GM18873 (cell line): ENCODE data around the gene HES4.
"Not testable (repeated sequence)": the region's sequence is repeated elsewhere in the genome, so short reads cannot be mapped to it uniquely, and the experiment has no call there.

Experiments
- ATAC-seq: cut with Tn5 transposase; IDR thresholded peaks from one replicate; pipeline ENCODE4 v1.9.1; 2021; ENCODE audit warnings: mild to moderate bottlenecking, moderate library complexity, moderate number of reproducible peaks; ENCODE audit not compliant: unreplicated experiment, low FRiP score

Gene HES4

GRCh38 chr1:981491-981954 is 18.4 kb downstream of the HES4 start:
- no peak for ATAC-seq

GRCh38 chr1:980602-981395 is 19.1 kb downstream of the HES4 start:
- ATAC-seq: no peak

- no peak for ATAC-seq
Measured at GRCh38 chr1:980137-980571, 19.7 kb downstream of the HES4 start.

DNA sequence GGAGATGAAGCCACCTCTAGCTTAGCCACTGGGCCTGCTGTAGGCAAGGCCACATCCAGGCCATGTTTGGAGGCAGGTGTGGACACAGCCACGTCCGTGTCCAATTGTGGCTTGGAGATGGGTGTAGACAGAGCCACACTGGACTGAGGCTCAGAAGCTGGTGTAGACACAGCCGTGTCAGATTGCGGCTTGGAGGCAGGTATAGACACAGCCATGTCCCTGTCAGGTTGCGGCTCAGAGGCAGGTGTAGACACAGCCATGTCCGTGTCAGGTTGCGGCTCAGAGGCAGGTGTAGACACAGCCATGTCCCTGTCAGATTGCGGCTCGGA is 20.2 kb downstream of the HES4 start:
- ATAC-seq: no peak

GRCh38 chr1:978835-979743 is 20.8 kb downstream of the HES4 start:
- no peak for ATAC-seq

- no peak for ATAC-seq
Measured at GRCh38 chr1:978069-978834, 21.6 kb downstream of the HES4 start.

GRCh38 chr1:976791-977190 is 23.1 kb downstream of the HES4 start:
- ATAC-seq: not testable (repeated sequence)

- no peak for ATAC-seq
Measured at GRCh38 chr1:975896-976683, 23.8 kb downstream of the HES4 start.

GRCh38 chr1:975365-975764 is 24.5 kb downstream of the HES4 start:
- ATAC-seq: no peak

GRCh38 chr1:974687-975328 is 25.1 kb downstream of the HES4 start:
- ATAC-seq: no peak

DNA sequence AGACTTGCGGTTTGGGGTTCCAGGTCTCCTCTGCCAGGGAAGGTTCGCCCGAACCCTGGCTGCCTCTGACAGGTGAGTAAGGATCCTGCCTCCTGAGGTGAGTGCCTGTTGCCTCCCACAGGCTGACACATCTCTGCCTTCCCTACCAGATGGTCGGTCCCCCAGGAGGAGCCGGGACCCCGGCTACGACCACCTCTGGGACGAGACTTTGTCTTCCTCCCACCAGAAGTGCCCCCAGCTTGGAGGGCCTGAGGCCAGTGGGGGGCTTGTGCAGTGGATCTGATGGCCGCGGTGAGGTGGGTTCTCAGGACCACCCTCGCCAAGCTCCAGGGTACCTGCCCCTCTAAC is 25.6 kb downstream of the HES4 start:
- ATAC-seq: no peak

DNA sequence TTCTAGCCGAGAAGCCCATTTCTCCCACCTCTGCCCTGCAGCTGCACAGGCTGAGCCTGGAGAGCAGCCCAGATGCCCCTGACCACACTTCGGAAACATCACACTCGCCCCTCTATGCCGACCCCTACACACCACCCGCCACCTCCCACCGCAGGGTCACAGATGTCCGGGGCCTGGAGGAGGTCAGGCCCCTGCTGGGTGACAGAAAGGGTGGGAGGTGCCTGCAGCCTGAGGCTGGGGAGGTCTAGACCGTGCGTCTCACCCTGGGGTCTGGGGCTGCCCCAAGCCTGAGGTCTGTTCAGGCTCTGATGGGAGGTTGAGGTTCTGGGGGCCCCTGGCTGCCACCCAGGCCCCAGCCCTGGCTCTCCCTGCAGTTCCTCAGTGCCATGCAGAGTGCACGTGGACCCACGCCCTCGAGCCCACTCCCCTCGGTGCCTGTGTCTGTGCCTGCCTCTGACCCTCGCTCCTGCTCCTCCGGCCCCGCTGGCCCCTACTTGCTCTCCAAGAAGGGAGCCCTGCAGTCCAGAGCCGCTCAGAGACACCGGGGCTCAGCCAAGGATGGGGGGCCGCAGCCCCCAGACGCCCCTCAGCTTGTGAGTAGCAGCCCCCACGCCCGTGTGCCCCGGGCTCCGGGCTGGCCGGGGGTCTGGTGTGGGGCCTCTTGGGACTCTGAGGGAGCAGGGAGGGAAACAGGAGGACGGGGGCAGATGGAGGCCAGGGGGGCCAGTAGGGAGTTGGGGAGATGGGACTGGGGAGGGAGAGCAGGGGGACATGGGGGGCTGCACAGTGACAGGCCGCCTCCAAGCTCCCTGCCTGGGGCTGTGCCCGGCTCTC is 26.2 kb downstream of the HES4 start:
- ATAC-seq: no peak

GRCh38 chr1:972726-973458 is 27.0 kb downstream of the HES4 start:
- no peak for ATAC-seq

DNA sequence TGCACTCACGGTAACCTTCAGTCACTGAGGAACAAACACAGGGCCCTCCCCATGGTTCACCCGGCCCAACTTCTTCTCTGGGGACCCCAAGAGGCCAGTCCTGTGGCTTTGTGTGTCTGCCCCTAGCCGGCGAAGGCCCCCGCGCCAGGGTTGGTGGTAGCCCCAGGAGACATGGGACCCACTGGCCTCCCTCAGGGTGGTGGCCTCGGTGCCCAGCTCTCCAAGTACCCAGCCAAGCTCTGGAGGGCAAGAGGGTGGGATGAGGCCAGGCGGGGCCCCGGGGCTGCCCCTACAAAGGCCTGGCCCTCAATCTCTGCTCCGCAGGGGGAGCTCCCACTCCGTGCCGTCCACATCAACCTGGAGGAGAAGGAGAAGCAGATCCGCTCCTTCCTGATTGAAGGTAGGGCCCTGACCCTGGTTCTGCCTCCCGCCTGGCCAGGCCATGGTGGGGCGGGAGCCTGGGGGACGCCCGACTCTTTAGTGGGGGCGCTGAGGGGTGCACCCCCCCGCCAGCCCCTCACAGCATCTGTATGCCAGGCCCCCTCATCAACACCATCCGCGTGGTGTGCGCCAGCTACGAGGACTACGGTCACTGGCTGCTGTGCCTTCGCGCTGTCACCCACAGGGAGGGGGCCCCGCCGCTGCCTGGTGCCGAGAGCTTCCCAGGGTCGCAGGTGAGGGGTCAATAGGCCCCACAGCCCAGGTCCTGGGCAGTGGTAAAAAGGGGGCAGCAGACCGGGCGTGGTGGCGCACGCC is 28.0 kb downstream of the HES4 start:
- no peak for ATAC-seq

DNA sequence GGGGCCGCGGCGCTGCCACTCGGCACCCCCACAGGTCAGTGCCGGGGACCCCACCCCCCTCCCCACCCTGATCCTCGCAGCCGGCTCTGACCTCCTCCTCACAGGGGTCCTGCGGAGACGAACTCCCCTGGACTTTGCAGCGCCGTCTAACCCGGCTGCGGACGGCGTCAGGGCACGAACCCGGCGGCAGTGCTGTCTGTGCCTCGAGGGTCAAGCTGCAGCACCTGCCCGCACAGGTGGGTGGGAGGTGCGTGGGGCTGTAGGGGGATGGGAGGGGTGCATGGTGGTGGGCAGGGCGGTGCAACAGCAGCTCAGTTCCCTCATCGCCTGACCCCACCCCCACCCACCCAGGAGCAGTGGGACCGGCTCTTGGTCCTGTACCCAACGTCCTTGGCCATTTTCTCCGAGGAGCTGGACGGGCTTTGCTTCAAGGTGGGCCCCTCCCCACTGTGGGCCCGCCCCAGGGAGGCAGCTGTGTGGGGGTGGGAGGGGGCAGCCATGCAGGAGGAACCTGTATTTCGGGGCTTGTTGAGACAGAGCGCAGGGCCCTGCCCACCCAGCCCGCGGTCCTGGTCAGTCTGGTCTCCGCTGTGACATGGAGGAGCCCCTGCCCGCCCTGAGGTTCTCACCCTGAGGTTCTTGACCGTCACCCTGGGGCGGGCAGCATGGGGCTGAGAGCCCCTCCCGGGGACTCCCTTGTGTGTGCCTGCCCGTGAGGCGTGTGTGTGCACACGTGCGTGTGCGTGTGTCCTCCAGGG is 28.7 kb downstream of the HES4 start:
- no peak for ATAC-seq

DNA sequence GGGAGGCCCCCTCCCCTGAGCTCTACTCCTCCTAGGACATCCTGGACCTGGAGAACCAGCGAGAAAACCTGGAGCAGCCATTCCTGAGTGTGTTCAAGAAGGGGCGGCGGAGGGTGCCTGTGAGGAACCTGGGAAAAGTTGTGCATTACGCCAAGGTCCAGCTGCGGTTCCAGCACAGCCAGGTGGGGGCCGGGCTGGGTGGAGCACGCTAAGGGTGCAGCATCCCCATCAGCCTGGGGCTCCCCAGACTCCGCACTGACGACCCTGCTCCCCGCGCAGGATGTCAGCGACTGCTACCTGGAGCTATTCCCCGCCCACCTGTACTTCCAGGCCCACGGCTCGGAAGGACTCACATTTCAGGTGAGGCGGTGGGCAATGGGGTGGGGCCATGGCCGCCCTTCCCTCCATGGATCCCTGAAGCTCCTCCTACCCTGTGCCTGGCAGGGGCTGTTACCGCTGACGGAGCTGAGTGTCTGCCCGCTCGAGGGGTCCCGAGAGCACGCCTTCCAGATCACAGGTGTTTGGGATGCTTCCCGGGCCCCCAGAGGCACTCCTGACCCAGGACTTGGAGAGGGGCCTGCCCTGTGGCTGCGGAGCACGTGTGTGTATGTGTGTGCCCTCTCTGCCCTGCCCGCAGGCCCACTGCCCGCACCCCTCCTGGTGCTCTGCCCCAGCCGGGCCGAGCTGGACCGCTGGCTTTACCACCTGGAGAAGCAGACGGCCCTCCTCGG is 29.5 kb downstream of the HES4 start:
- ATAC-seq: no peak
